Mucosa of descending colon (tissue), 3 donors: Measurements from ENCODE around the gene SDK1. TPM values are rescaled to one million over a fixed set of nuclear protein-coding genes. Genes with fewer than 3 reads are reported as not detected.
"Not testable (repeated sequence)": the region's sequence is repeated elsewhere in the genome, so short reads cannot be mapped to it uniquely, and the experiment has no call there.

ENCODE experiments used
- ATAC-seq: fragments of 200-7000 bp; cut with Tn5 transposase; one replicate; pipeline ENCODE4 v1.9.1; 2020; ENCODE audit warnings: mild to moderate bottlenecking, moderate library complexity
- DNase-seq, 3 donors: peaks; one replicate each; pipeline ENCODE4 v3.0.0-alpha.2; 2020
- H3K36me3 ChIP-seq: fragments of 200-600 bp; one replicate; pipeline ENCODE4 v1.8.0; 2021; ENCODE audit warnings: low read depth, mild to moderate bottlenecking
- H3K4me1 ChIP-seq: fragments of 200-600 bp; one replicate; pipeline ENCODE4 v1.8.0; 2021; ENCODE audit warnings: low read depth, mild to moderate bottlenecking
- H3K4me3 ChIP-seq: fragments of 200-600 bp; one replicate; pipeline ENCODE4 v1.8.0; 2021; ENCODE audit warnings: mild to moderate bottlenecking
- H3K9me3 ChIP-seq: fragments of 200-600 bp; one replicate; pipeline ENCODE4 v1.8.0; 2021; ENCODE audit warnings: mild to moderate bottlenecking
- intact Hi-C, 2 donors: fragments of 100-400 bp; cut with DNase I in 1 of 2; cut with micrococcal nuclease in 1 of 2; formaldehyde crosslinking; loops; one replicate each; pipeline versions ENCODE4 v1.11.0 to v1.11.1; 2022; cut with DNase I, micrococcal nuclease
- total RNA-seq, 3 donors: library from RNA; stranded (reverse); fragmentation: NEBNext Ultra II Directional in 2 of 3; extraction: Animal tissue kit (Norgen Biotek cat#: 25700) in 2 of 3; gene quantifications; one replicate each; pipeline versions ENCODE4 v1.2.1 to v1.2.4, GENCODE V29; 2021 to 2023
- TF ChIP-seq, protein P1 (sequence below): fragments of 200-600 bp; IDR thresholded peaks from one replicate; pipeline ENCODE4 v1.8.0; 2022; ENCODE audit warnings: antibody characterized with exemption, mild to moderate bottlenecking
- donor health status: DM: no; HTN: no; CAD: no; lungs with moderate emphysema.
- donor health status: DM: no; HTN: no; CAD: no.
- donor health status: DM: no; HTN: yes; CAD: no.

SDK1 gene
- total RNA-seq, 3 donors from 2014 or later: 2.7 to 20.2 (median 4.2) TPM

DNA sequence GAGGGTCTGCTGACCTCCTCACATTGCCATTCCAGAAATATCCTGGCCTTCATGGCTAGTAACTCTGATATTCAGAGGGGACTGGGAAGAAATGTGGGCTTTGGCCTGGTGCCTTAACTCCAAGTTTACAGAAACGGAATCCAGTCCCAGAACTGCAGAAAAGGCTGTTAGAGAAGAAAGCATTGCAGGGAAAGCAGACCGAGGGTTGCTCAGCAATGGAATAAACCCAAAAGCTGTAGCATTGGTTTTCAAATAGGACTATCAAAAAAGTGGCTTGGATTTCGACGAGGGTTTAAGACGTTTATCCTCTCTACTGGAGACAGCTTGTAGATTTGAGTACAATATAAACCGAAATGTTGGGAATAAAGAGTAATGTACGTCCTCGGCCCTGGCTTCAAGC, 955.2 kb downstream of the SDK1 start:
- H3K4me1 ChIP-seq: no peaks in the 10 kb centered on the region
- H3K36me3 ChIP-seq: no peaks in the 10 kb centered on the region
- H3K4me3 ChIP-seq: no peak overlapping the region
- TF ChIP-seq, protein P1, sequence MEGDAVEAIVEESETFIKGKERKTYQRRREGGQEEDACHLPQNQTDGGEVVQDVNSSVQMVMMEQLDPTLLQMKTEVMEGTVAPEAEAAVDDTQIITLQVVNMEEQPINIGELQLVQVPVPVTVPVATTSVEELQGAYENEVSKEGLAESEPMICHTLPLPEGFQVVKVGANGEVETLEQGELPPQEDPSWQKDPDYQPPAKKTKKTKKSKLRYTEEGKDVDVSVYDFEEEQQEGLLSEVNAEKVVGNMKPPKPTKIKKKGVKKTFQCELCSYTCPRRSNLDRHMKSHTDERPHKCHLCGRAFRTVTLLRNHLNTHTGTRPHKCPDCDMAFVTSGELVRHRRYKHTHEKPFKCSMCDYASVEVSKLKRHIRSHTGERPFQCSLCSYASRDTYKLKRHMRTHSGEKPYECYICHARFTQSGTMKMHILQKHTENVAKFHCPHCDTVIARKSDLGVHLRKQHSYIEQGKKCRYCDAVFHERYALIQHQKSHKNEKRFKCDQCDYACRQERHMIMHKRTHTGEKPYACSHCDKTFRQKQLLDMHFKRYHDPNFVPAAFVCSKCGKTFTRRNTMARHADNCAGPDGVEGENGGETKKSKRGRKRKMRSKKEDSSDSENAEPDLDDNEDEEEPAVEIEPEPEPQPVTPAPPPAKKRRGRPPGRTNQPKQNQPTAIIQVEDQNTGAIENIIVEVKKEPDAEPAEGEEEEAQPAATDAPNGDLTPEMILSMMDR: no peak
- DNase-seq (peak in 1 of 3 donors; percentile 23), ATAC-seq (no peak)
- intact Hi-C loops: no loop called here
- peaks cover 7% of the 10 kb centered on the region for H3K9me3 ChIP-seq

GRCh38 chr7:4257146-4258111, 956.4 kb downstream of the SDK1 start:
- TF ChIP-seq, protein P1: no peak
- intact Hi-C loops: no loop called here
- ATAC-seq: no peak
- Histone ChIP-seq H3K36me3 (no peaks in the 10 kb centered on the region), H3K9me3 (no peaks in the 10 kb centered on the region), H3K4me1 (no peaks in the 10 kb centered on the region), H3K4me3 (no peak overlapping the region)
- DNase-seq: no peak

DNA sequence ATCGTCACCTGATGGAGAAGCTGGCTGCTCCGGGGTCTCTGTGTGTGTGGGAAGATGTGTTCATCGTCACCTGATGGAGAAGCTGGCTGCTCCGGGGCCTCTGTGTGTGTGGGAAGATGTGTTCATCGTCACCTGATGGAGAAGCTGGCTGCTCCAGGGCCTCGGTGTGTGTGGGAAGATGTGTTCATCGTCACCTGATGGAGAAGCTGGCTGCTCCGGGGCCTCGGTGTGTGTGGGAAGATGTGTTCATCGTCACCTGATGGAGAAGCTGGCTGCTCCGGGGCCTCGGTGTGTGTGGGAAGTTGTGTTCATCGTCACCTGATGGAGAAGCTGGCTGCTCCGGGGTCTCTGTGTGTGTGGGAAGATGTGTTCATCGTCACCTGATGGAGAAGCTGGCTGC, 959.1 kb downstream of the SDK1 start:
- DNase-seq, H3K4me3 ChIP-seq, H3K36me3 ChIP-seq, H3K9me3 ChIP-seq, ATAC-seq, H3K4me1 ChIP-seq, intact Hi-C loops: not testable (repeated sequence)

DNA sequence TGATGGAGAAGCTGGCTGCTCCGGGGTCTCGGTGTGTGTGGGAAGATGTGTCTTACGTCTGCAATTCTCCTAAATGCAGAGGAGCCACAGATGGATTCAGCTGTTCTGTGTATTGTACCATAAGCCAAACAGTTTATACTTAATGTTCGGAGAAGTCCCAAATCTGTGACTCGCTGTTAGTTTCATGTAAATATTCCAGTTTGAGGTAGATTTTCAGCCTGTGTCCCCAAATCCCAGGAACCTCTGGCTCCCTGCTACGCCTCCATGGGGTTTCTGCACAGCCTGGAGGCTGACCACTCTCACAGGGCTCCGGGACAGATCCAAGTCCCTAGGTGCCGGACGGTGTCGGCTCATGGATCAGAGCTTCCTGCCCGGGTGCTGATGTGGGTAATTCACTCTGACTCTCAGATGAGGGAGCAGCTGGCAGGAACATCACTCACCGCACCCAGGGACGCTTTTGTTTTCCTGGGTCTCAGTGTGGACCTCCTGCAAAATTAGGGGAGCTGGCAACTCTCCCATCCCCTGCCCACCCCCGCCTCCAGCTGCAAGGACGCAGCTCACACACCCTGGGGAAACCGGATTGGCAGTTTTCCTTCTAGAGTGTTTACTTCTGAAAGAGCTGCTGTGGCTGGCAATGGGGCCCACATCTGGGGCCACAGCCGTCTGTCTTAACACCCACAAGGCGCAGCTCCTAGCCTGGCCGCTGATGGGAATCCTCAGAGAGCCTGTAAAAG, 960.0 kb downstream of the SDK1 start:
- H3K36me3 ChIP-seq: no peaks in the 10 kb centered on the region
- H3K9me3 ChIP-seq: no peaks in the 10 kb centered on the region
- H3K4me1 ChIP-seq: no peaks in the 10 kb centered on the region
- no peak overlapping the region for H3K4me3 ChIP-seq
- peak in 1 of 3 donors; percentile 21 for DNase-seq
- TF ChIP-seq, protein P1: no peak
- peak; percentile 34 for ATAC-seq
- intact Hi-C loops: no loop called here

- no peak overlapping the region for H3K4me3 ChIP-seq
- ATAC-seq: no peak
- intact Hi-C loops: no loop called here
- no peaks in the 10 kb centered on the region for H3K9me3 ChIP-seq
- TF ChIP-seq, protein P1: no peak
- no peak for DNase-seq
- H3K36me3 ChIP-seq: no peaks in the 10 kb centered on the region
- no peaks in the 10 kb centered on the region for H3K4me1 ChIP-seq
Observed at GRCh38 chr7:4261601-4261960, 960.5 kb downstream of the SDK1 start.

DNA sequence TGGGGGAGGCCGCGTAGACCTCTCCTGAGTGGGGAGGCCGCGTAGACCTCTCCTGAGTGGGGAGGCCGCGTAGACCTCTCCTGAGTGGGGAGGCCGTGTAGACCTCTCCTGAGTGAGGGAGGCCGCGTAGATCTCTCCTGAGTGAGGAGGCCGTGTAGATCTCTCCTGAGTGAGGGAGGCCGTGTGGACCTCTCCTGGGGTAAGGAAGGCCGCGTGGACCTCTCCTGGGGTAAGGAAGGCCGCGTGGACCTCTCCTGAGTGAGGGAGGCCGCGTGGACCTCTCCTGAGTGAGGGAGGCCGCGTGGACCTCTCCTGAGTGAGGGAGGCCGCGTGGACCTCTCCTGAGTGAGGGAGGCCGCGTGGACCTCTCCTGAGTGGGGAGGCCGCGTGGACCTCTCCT, 963.2 kb downstream of the SDK1 start:
- H3K4me3 ChIP-seq, H3K4me1 ChIP-seq, H3K9me3 ChIP-seq, ATAC-seq, H3K36me3 ChIP-seq, intact Hi-C loops, DNase-seq: not testable (repeated sequence)
